Chondrocyte (in vitro differentiated cells): ENCODE measurements around the gene EPHA3. TPM values are rescaled to one million over a fixed set of nuclear protein-coding genes. Genes with fewer than 3 reads are reported as not detected.

Experiments used
- DNase-seq: peaks from one replicate; pipeline ENCODE4 v3.0.0; 2021; ENCODE audit warnings: mixed read lengths, low spot score
- H3K27ac Mint-ChIP-seq: one replicate; pipeline ENCODE4 v1.8.0; 2021; ENCODE audit warnings: mild to moderate bottlenecking, moderate library complexity, mixed read lengths; ENCODE audit not compliant: unreplicated experiment
- H3K27me3 Mint-ChIP-seq: 2 replicates; pipeline ENCODE4 v1.8.0; 2021; ENCODE audit warnings: low read depth, mixed read lengths
- H3K36me3 Mint-ChIP-seq: 2 replicates; pipeline ENCODE4 v1.8.0; 2021; ENCODE audit warnings: low read depth, mixed read lengths
- H3K4me1 Mint-ChIP-seq: 2 replicates; pipeline ENCODE4 v1.8.0; 2021; ENCODE audit warnings: low read depth, mild to moderate bottlenecking, mixed read lengths
- H3K4me3 Mint-ChIP-seq: one replicate; pipeline ENCODE4 v1.8.0; 2021; ENCODE audit warnings: mild to moderate bottlenecking, moderate library complexity, mixed read lengths; ENCODE audit not compliant: unreplicated experiment
- H3K9me3 Mint-ChIP-seq: 2 replicates; pipeline ENCODE4 v1.8.0; 2021; ENCODE audit warnings: low read depth, mixed read lengths
- total RNA-seq: library from RNA; stranded (reverse); gene quantifications from 3 replicates; pipeline ENCODE4 v1.2.1, GENCODE V29; 2021
- TF ChIP-seq, protein P1 (sequence below): fragments of 200-600 bp; sonication (generic); IDR thresholded peaks from 2 replicates; pipeline ENCODE4 v1.5.0; 2021; ENCODE audit warnings: antibody characterized with exemption, mild to moderate bottlenecking, moderate library complexity

EPHA3 gene
- total RNA-seq, 1 donor from 2014 or later: 0.87 TPM

DNA sequence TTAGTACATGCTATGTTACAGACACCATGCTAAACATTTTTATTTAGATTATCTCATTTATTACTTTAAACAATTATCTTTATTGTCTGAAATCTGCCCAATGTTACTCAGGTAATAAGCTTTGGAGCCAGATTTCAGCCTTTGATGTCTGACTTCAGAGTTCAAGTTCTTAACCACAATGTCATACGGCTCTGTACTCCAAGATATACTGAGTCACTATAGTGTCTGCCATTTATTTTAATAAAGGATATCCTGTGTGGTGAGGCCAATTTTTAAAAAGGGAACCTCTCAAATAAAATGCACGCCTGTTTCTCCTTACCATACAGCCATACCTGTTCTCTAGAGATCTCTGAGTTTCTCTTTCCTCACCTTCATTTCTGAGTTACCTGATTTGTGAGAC is 193.1 kb downstream of the EPHA3 start:
- H3K4me1 Mint-ChIP-seq: peaks cover 22% of the 10 kb centered on the region
- H3K4me3 Mint-ChIP-seq: no peak overlapping the region
- H3K27me3 Mint-ChIP-seq: no peaks in the 10 kb centered on the region
- H3K27ac Mint-ChIP-seq: peak overlapping the region; percentile 55
- TF ChIP-seq, protein P1, sequence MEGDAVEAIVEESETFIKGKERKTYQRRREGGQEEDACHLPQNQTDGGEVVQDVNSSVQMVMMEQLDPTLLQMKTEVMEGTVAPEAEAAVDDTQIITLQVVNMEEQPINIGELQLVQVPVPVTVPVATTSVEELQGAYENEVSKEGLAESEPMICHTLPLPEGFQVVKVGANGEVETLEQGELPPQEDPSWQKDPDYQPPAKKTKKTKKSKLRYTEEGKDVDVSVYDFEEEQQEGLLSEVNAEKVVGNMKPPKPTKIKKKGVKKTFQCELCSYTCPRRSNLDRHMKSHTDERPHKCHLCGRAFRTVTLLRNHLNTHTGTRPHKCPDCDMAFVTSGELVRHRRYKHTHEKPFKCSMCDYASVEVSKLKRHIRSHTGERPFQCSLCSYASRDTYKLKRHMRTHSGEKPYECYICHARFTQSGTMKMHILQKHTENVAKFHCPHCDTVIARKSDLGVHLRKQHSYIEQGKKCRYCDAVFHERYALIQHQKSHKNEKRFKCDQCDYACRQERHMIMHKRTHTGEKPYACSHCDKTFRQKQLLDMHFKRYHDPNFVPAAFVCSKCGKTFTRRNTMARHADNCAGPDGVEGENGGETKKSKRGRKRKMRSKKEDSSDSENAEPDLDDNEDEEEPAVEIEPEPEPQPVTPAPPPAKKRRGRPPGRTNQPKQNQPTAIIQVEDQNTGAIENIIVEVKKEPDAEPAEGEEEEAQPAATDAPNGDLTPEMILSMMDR: no peak
- H3K36me3 Mint-ChIP-seq: no peaks in the 10 kb centered on the region
- no peak for DNase-seq
- no peaks in the 10 kb centered on the region for H3K9me3 Mint-ChIP-seq

DNA sequence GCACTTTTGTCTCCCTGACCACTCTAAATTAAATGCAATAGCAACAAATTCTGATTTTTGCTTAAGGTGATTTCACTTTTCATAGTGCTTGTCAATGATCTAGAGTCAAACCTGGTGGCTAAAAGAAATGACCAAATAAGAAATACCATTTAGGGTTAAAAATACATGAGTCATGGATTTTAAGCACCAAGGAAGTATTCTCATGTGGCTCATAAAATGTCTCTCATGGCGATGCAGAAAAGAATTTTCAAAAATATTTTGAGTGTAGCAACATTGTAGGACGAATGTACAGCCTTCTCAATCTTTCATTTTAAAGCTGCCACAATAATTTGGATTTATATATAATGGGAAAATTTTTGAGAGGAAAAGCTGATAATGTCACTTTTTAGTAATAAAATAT is 193.6 kb downstream of the EPHA3 start:
- Mint-ChIP-seq H3K4me3 (no peak overlapping the region), H3K27ac (peak overlapping the region; percentile 55), H3K36me3 (no peaks in the 10 kb centered on the region), H3K27me3 (no peaks in the 10 kb centered on the region), H3K9me3 (no peaks in the 10 kb centered on the region), H3K4me1 (peaks cover 22% of the 10 kb centered on the region)
- DNase-seq: no peak
- TF ChIP-seq, protein P1: no peak

DNA sequence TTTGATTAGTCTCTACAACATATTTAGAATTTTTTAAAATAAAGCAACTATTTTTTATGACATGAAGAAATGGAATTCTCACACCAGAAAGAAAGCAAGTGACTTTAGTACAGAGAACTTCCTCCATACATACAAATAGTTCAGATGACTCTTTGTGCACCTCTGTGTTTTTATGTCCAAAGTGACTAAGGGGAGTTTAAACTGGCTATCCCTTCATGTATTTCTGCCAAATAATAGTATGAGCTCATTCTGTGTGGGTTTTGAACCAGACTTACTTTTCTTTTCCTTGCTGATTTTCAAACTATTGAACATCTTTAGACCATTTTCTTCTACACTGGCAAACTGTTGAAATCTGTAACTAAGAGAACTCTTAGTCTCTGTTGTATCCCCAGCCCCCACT is 196.3 kb downstream of the EPHA3 start:
- H3K27ac Mint-ChIP-seq: peak overlapping the region; percentile 70
- no peak for DNase-seq
- H3K9me3 Mint-ChIP-seq: no peaks in the 10 kb centered on the region
- TF ChIP-seq, protein P1: no peak
- no peak overlapping the region for H3K4me3 Mint-ChIP-seq
- no peaks in the 10 kb centered on the region for H3K36me3 Mint-ChIP-seq
- no peaks in the 10 kb centered on the region for H3K27me3 Mint-ChIP-seq
- peaks cover 22% of the 10 kb centered on the region for H3K4me1 Mint-ChIP-seq

DNA sequence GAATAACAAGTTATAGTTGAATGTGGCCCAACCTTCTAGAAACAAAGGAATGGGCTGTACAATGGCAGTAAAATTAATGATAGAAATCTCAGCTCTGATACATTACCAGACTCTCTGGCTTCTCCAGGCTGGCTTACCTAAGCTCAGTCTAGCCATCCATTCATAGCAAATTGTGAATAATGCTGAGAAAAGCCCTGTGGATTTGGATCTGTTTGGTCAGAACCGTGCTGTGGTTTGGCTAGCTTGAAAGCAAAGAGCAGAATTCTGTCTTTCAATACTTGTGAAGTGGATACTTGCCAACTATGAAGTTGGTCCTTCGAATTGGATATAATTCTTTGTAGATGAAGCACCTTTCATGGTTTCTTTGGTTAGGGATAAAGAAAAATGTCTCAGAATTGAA is 199.1 kb downstream of the EPHA3 start:
- H3K36me3 Mint-ChIP-seq: no peaks in the 10 kb centered on the region
- no peaks in the 10 kb centered on the region for H3K27me3 Mint-ChIP-seq
- H3K9me3 Mint-ChIP-seq: no peaks in the 10 kb centered on the region
- H3K4me1 Mint-ChIP-seq: peaks cover 14% of the 10 kb centered on the region
- TF ChIP-seq, protein P1: no peak
- no peak overlapping the region for H3K4me3 Mint-ChIP-seq
- DNase-seq: no peak
- no peak overlapping the region for H3K27ac Mint-ChIP-seq

DNA sequence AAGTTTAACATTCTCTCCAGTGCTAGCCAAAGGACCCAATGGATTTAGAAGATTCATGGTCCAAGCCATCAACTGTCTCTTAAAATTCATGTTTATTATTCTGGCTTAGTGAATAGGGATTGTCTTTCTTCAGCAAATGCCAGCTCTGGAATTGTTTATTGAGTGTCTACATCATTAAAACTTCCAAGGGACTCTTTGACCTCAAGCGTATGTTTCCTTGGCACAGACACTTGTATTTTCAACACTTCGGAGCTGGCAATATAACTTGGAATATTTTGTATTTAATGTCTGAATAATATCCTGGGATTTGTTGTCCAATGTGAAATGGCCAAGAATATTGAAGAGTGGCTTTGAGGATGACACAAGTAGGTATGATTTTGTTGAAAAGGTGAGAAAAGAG is 204.2 kb downstream of the EPHA3 start:
- no peak for DNase-seq
- H3K27me3 Mint-ChIP-seq: no peaks in the 10 kb centered on the region
- H3K4me1 Mint-ChIP-seq: peaks cover 14% of the 10 kb centered on the region
- H3K4me3 Mint-ChIP-seq: no peak overlapping the region
- TF ChIP-seq, protein P1: no peak
- H3K36me3 Mint-ChIP-seq: no peaks in the 10 kb centered on the region
- H3K27ac Mint-ChIP-seq: no peak overlapping the region
- H3K9me3 Mint-ChIP-seq: no peaks in the 10 kb centered on the region
